HEK293T (cell line): ENCODE results near the gene PANK4.

Source experiments
- ARNT ChIP-seq: fragments of 450-650 bp; IDR thresholded peaks from 2 replicates; pipeline ENCODE4 v1.6.1; 2017; ENCODE audit warnings: mild to moderate bottlenecking
- BHLHE40 ChIP-seq: fragments of 450-650 bp; IDR thresholded peaks from 2 replicates; pipeline ENCODE4 v1.6.1; 2016; ENCODE audit warnings: mild to moderate bottlenecking, moderate library complexity, borderline replicate concordance
- CTBP1 ChIP-seq: fragments of 450-650 bp; IDR thresholded peaks from 2 replicates; pipeline ENCODE4 v1.6.1; 2016; ENCODE audit warnings: borderline replicate concordance
- ELF4 ChIP-seq: fragments of 450-650 bp; IDR thresholded peaks from 2 replicates; pipeline ENCODE4 v1.6.1; 2017; ENCODE audit warnings: antibody characterized with exemption
- FOXK2 ChIP-seq: fragments of 450-650 bp; IDR thresholded peaks from 2 replicates; pipeline ENCODE4 v1.6.1; 2016; ENCODE audit warnings: mild to moderate bottlenecking
- FOXM1 ChIP-seq: fragments of 450-650 bp; IDR thresholded peaks from 2 replicates; pipeline ENCODE4 v1.6.1; 2017; ENCODE audit warnings: mild to moderate bottlenecking, borderline replicate concordance
- HDGF ChIP-seq: fragments of 450-650 bp; IDR thresholded peaks from 2 replicates; pipeline ENCODE4 v1.6.1; 2017; ENCODE audit warnings: antibody characterized with exemption, borderline replicate concordance
- SP1 ChIP-seq: fragments of 450-650 bp; IDR thresholded peaks from 2 replicates; pipeline ENCODE4 v1.6.1; 2017
- SUZ12 ChIP-seq: fragments of 450-650 bp; IDR thresholded peaks from 2 replicates; pipeline ENCODE4 v1.6.1; 2016; ENCODE audit warnings: mild to moderate bottlenecking
- TARDBP ChIP-seq: fragments of 450-650 bp; IDR thresholded peaks from 2 replicates; pipeline ENCODE4 v1.6.1; 2016
- ZNF384 ChIP-seq: fragments of 450-650 bp; IDR thresholded peaks from 2 replicates; pipeline ENCODE4 v1.6.1; 2016

- TF ChIP-seq ELF4 (no peak), FOXK2 (no peak), HDGF (no peak), ZNF384 (no peak), TARDBP (no peak), FOXM1 (no peak), BHLHE40 (no peak), SUZ12 (no peak), SP1 (no peak), ARNT (no peak), CTBP1 (no peak)
Observed at GRCh38 chr1:2528016-2528415, 1.6 kb upstream of the PANK4 start.
